ENCODE data around the gene MTHFD1. TPM values are rescaled to one million over a fixed set of nuclear protein-coding genes. Genes with fewer than 3 reads are reported as not detected.
A peak's percentile ranks its signal among the peaks of the same experiment; 100 is the strongest.

The MTHFD1 gene
- total and polyA plus RNA-seq, 3 donors from 2014 or later = 22.3 to 28.8 (median 27.4) TPM

DNA sequence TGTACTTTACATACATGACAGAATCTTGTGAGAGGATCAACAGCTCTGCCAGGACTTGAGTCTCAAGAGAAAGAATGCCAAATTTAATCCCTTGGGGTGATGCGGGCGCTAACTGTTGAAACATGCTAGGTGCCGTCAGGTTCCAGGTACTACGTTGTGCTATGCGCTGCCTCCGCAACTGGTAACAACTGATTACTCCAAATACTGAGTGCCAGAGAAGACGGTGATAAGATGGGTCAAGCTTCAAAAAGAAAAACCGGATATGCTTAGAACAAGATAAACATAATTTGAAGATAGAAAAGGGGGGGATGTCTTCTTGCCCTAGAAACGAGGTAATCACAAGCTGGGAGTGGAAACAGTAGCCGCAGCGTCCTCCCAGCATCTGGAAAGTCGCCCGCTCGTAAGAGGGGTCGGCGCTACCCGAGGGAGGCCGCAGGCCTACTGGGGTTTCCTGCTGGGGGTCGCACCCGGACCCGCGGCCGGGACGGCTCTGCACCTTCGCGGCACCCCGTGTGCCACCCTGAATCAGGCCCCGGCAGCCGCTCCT, 114.8 kb downstream of the MTHFD1 start:
- no peaks in the 10 kb centered on the region for H3K36me3 ChIP-seq (ENCODE audit: low read depth, missing control alignments)
- TF ChIP-seq, protein P1, sequence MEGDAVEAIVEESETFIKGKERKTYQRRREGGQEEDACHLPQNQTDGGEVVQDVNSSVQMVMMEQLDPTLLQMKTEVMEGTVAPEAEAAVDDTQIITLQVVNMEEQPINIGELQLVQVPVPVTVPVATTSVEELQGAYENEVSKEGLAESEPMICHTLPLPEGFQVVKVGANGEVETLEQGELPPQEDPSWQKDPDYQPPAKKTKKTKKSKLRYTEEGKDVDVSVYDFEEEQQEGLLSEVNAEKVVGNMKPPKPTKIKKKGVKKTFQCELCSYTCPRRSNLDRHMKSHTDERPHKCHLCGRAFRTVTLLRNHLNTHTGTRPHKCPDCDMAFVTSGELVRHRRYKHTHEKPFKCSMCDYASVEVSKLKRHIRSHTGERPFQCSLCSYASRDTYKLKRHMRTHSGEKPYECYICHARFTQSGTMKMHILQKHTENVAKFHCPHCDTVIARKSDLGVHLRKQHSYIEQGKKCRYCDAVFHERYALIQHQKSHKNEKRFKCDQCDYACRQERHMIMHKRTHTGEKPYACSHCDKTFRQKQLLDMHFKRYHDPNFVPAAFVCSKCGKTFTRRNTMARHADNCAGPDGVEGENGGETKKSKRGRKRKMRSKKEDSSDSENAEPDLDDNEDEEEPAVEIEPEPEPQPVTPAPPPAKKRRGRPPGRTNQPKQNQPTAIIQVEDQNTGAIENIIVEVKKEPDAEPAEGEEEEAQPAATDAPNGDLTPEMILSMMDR (IDR thresholded peaks at IDR 0.05) = no peak
- TF ChIP-seq POLR2A (IDR thresholded peaks at IDR 0.05) = no peak
- no peaks in the 10 kb centered on the region for H3K9me3 ChIP-seq
- no peaks in the 10 kb centered on the region for H3K27me3 ChIP-seq
- intact Hi-C loops (cut with DNase I; ENCODE audit: low total_unique reads) = no loop called here
- 0 to 1% methylated on average over 17 to 25 of the region's 29 CpGs for WGBS, 2 donors
- H3K4me1 ChIP-seq = peaks cover 39% of the 10 kb centered on the region
- H3K4me3 ChIP-seq = peak overlapping the region; percentile 73 to 93
- DNase-seq = peak; percentile 56
- peak overlapping the region; percentile 99 to 100 for H3K27ac ChIP-seq

DNA sequence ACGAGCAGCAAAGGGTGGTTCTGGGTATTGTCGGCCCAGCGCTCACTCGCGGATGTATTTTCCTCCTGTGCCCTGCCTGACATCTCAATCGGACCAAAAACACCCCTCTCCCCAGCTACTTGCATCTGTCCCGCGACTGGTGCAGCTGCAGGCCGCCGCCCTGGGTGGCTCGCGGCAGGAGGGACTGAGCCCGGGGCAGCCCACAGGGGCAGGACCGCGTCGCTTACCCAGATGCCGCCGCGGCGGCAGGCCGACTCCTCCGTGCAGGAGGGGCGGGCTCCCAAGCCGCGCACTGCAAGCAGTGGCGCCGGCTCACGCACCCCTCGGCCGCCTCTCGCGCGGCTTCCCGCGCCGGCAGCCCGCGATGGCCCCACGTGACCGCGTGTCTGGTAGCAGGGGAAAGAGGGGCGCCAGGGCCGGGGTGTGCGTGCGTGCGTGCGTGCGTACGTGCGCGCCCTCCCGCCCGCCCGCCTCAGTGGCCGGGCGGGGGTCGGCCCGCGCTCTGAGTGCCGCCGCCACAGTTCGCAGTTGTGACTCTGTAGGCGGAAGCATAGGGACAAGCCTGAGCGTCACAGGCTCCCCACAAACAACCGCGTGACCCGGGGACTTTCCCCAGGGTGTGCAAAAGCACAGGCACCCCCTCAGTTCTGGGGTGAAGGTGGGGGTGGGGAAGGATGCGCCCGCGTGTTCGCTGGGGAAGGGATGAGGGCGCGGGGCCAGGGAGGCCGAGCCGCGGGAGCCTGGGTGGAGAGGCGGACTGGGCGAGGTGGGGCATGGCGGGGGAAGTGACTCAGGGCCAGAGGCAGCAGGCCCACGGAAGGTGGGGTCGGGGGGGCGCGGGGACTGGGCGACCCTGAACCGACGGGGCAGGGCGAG, 115.5 kb downstream of the MTHFD1 start, which contains the start of gene ZBTB25:
ZBTB25 (minus strand) TSS at position 405 of the 876 bp plus-strand sequence. CDS start 13,305 bp downstream, outside the sequence.
- H3K9me3 ChIP-seq = no peaks in the 10 kb centered on the region
- WGBS, 2 donors = 0% methylated on average over 14 to 55 of the region's 87 CpGs
- intact Hi-C loops (cut with DNase I; ENCODE audit: low total_unique reads) = no loop called here
- H3K4me3 ChIP-seq = peak within 1 kb of the TSS; percentile 73 to 93
- peak within 1 kb of the TSS; percentile 99 to 100 for H3K27ac ChIP-seq
- TF ChIP-seq POLR2A (IDR thresholded peaks at IDR 0.05) = no peak
- TF ChIP-seq, protein P1 (IDR thresholded peaks at IDR 0.05) = no peak
- DNase-seq = peak; percentile 95
- peaks cover 39% of the 10 kb centered on the region for H3K4me1 ChIP-seq
- no peaks in the 10 kb centered on the region for H3K27me3 ChIP-seq
- H3K36me3 ChIP-seq (ENCODE audit: low read depth, missing control alignments) = no peaks in the 10 kb centered on the region

DNA sequence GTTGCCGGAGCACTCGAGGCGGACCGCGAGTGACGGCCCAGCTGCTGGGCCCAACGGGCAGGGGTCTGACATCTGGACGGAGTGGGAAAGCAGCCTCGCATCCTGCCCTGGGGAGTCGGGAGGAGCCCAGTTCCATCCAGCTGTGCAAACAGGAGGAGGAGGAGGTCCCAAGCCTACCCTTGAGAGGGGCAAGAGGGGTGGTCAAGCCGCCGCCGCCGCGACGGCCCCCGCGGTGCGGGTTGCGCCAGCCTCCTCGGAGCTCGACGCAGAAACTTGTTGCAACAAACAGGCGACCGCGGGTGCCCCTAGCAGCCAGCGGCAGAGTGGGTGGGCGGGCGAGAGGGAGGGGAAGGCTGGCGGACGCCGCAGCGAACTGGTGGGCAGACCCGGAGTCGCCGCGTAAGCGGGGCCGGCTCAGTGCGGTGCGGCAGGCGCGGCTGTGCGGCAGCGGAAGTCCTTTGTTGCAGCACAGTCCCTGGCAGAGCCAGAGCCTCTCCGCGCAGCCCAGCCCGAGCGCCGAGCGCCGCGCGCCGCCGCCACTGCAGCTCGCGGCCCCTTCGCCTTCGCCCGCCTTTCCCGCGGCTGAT, 116.2 kb downstream of the MTHFD1 start, which contains the start of gene ZBTB1:
ZBTB1 (plus strand) TSS at position 461 of the 587 bp plus-strand sequence. CDS start 16,735 bp downstream, outside the sequence.
- TF ChIP-seq, protein P1 (IDR thresholded peaks at IDR 0.05) = no peak
- TF ChIP-seq POLR2A (IDR thresholded peaks at IDR 0.05) = no peak
- Histone ChIP-seq H3K27me3 (no peaks in the 10 kb centered on the region), H3K36me3 (ENCODE audit: low read depth, missing control alignments) (no peaks in the 10 kb centered on the region), H3K9me3 (no peaks in the 10 kb centered on the region), H3K4me1 (peaks cover 39% of the 10 kb centered on the region), H3K27ac (peak within 1 kb of the TSS; percentile 99 to 100), H3K4me3 (peak within 1 kb of the TSS; percentile 73 to 93)
- intact Hi-C loops (cut with DNase I; ENCODE audit: low total_unique reads) = no loop called here
- peak; percentile 80 for DNase-seq
- WGBS, 2 donors = 0 to 4% methylated on average over 9 to 51 of the region's 63 CpGs

DNA sequence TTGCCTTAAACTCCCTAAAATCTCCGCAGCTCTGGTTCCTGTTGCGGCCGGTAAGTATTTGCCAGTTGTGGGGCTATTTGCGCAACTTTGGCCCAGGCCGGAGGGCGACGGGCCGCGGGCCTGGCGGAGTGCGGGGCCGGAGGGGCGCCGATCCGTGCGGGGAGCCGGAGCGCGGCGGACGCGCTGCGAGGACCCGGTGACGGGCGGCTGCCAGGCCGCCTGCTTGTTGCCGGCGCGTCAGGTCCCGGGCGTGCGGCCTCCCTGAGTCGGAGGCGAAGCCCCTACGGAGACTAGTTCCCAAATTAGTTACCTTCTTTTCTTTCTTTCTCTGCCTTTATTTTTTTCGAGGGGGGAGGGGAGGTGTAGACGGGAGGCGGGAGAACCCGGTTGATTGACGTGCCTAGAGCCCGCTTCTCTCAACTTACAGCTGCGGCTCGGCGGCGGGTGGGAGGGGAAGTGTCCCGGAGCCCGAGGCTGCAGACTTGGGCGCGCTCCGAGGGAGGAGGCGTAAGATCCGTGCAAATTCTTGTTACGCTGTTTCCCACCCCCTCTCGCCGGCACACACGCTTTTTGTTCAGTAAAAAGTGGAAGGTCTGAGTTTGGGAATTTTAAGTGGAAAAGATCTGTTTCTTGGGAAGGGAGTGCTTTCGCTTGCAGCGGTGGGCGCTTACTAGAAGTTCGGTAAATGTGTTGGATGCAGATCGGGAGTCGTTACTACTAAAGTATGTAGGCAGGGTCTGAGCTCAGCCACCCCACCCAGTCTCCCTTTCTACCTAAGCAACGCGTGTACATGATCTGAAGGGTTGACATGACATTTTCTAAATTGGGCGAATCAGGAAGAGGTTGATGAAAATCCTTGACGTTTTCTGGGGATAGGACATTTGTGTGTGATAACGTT, 117.0 kb downstream of the MTHFD1 start:
- no peaks in the 10 kb centered on the region for H3K27me3 ChIP-seq
- H3K36me3 ChIP-seq (ENCODE audit: low read depth, missing control alignments) = no peaks in the 10 kb centered on the region
- intact Hi-C loops (cut with DNase I; ENCODE audit: low total_unique reads) = no loop called here
- peak; percentile 94 for DNase-seq
- no peaks in the 10 kb centered on the region for H3K9me3 ChIP-seq
- WGBS, 2 donors = 0 to 1% methylated on average over 46 to 65 of the region's 68 CpGs
- peak overlapping the region; percentile 73 to 93 for H3K4me3 ChIP-seq
- peaks cover 40% of the 10 kb centered on the region for H3K4me1 ChIP-seq
- TF ChIP-seq POLR2A (IDR thresholded peaks at IDR 0.05) = no peak
- TF ChIP-seq, protein P1 (IDR thresholded peaks at IDR 0.05) = no peak
- peak overlapping the region; percentile 99 to 100 for H3K27ac ChIP-seq

Measured in testis (tissue), 3 donors.